GM12878 (cell line): ENCODE data around the gene HLA-B. TPM values are rescaled to one million over a fixed set of nuclear protein-coding genes. Genes with fewer than 3 reads are reported as not detected.

Source experiments
- ATAC-seq: fragments of 200-7000 bp; cut with Tn5 transposase; 3 replicates; pipeline ENCODE4 v1.9.1; 2020; ENCODE audit warnings: mild to moderate bottlenecking, moderate library complexity
- BruUV-seq: library from RNA; stranded (reverse); fragments of 400-500 nt; replicated peaks from 2 replicates; lab custom pipeline; 2021; lab: Mats Ljungman, UMichigan
- CTCF ChIA-PET: fragments of 300-600 bp; sonication (Branson Sonifier 250); formaldehyde crosslinking; extraction: SDS; loops from one replicate; lab custom pipeline; 2021; ENCODE audit warnings: inconsistent platforms; lab: Yijun Ruan, JAX
- POLR2A ChIA-PET: fragments of 350-600 bp; formaldehyde crosslinking; extraction: SDS; loops from one replicate; lab custom pipeline; 2021; ENCODE audit warnings: inconsistent platforms; lab: Charles Lee
- RAD21 ChIA-PET: fragments of 300-600 bp; sonication (Branson Sonifier 250); formaldehyde crosslinking; loops from one replicate; lab custom pipeline; 2023; ENCODE audit warnings: antibody characterized with exemption; ENCODE audit not compliant: unreplicated experiment; lab: Charles Lee
- SMC1A ChIA-PET: fragments of 300-600 bp; sonication (Branson Sonifier 250); formaldehyde crosslinking; loops from one replicate; lab custom pipeline; 2023; ENCODE audit not compliant: unreplicated experiment, uncharacterized antibody; lab: Charles Lee
- DNase-seq: peaks from one replicate; pipeline ENCODE4 v3.0.0-alpha.2; 2011; ENCODE audit warnings: low read depth, low spot score
- FAIRE-seq: peaks from 3 replicates; lab custom pipeline; 2011; peaks lifted over from hg19 to GRCh38; lab: Jason Lieb, UNC
- H2AFZ ChIP-seq: 2 replicates; pipeline ENCODE4 v1.6.0; 2011; ENCODE audit warnings: low read depth, low read length, control low read depth; ENCODE audit not compliant: control insufficient read depth
- H3K27ac ChIP-seq: 2 replicates; pipeline ENCODE4 v1.5.1; 2011; ENCODE audit warnings: control low read depth; ENCODE audit not compliant: control insufficient read depth, insufficient read depth
- H3K27me3 ChIP-seq, 2 experiments: replicated peaks in 1 of 2; 2 replicates each; pipeline versions ENCODE4 v1.6.0 to v1.6.1; 2011; ENCODE audit warnings: low read length in 1 of 2; ENCODE audit not compliant: control insufficient read depth in 2 of 2, insufficient read depth in 2 of 2
- H3K36me3 ChIP-seq, 2 experiments: 2 replicates each; pipeline ENCODE4 v1.5.1; 2011; ENCODE audit warnings: low read length in 1 of 2; ENCODE audit not compliant: control insufficient read depth in 2 of 2, insufficient read depth in 2 of 2
- H3K4me1 ChIP-seq: 2 replicates; pipeline ENCODE4 v1.6.1; 2011; ENCODE audit warnings: mild to moderate bottlenecking, low read length, moderate library complexity, mixed read lengths; ENCODE audit not compliant: control insufficient read depth, insufficient read depth
- H3K4me2 ChIP-seq: 2 replicates; pipeline ENCODE4 v1.6.0; 2011; ENCODE audit warnings: control low read depth; ENCODE audit not compliant: control insufficient read depth, insufficient read depth
- H3K4me3 ChIP-seq: fragments of 200-600 bp; sonication (generic); 2 replicates; pipeline ENCODE4 v1.5.1; 2016
- H3K79me2 ChIP-seq: 2 replicates; pipeline ENCODE4 v1.6.0; 2011; ENCODE audit warnings: low read length; ENCODE audit not compliant: control insufficient read depth, insufficient read depth
- H3K9ac ChIP-seq: 2 replicates; pipeline ENCODE4 v1.8.0; 2011; ENCODE audit warnings: low read length, control low read depth, mixed read lengths; ENCODE audit not compliant: control insufficient read depth, insufficient read depth
- H3K9me3 ChIP-seq: replicated peaks from 3 replicates; pipeline ENCODE4 v1.5.1; 2011; ENCODE audit warnings: mild to moderate bottlenecking, low read length; ENCODE audit not compliant: control insufficient read depth, insufficient read depth
- H4K20me1 ChIP-seq: 2 replicates; pipeline ENCODE4 v1.6.0; 2011; ENCODE audit not compliant: control insufficient read depth, insufficient read depth
- ATF7 ChIP-seq: fragments of 450-650 bp; IDR thresholded peaks from 2 replicates; pipeline ENCODE4 v1.6.1; 2016; ENCODE audit warnings: low read depth, mild to moderate bottlenecking
- BACH1 ChIP-seq: fragments of 450-650 bp; IDR thresholded peaks from 2 replicates; pipeline ENCODE4 v1.6.1; 2017; ENCODE audit warnings: mild to moderate bottlenecking, borderline replicate concordance
- CEBPB ChIP-seq, 2 experiments: fragments of 150-350 bp in 1 of 2; IDR thresholded peaks; 2 replicates each; pipeline ENCODE4 v1.6.1; 2012 to 2014; ENCODE audit warnings: low read depth in 2 of 2, low read length in 2 of 2, borderline replicate concordance in 1 of 2, inconsistent platforms in 1 of 2
- CTCF ChIP-seq, 3 experiments: IDR thresholded peaks in 2 of 3; conservative IDR thresholded peaks in 1 of 3; 2 replicates each; pipeline ENCODE4 v1.5.1; 2011; ENCODE audit warnings: low read depth in 3 of 3, low read length in 3 of 3, mild to moderate bottlenecking in 3 of 3, control low read depth in 2 of 3, moderate library complexity in 2 of 3, inconsistent platforms in 1 of 3, mixed read lengths in 1 of 3; ENCODE audit not compliant: control insufficient read depth in 2 of 3, insufficient read depth in 1 of 3; ENCODE audit errors: extremely low read depth in 1 of 3
- EED ChIP-seq: sonication (generic); IDR thresholded peaks from 2 replicates; pipeline ENCODE4 v1.6.1; 2016; ENCODE audit warnings: antibody characterized with exemption, low read depth
- ETV6 ChIP-seq, 2 experiments: fragments of 450-650 bp in 1 of 2; IDR thresholded peaks in 1 of 2; conservative IDR thresholded peaks in 1 of 2; 2 replicates each; pipeline ENCODE4 v1.6.1; 2014; ENCODE audit warnings: antibody characterized with exemption in 1 of 2, borderline replicate concordance in 1 of 2, low read depth in 1 of 2, mild to moderate bottlenecking in 1 of 2, moderate library complexity in 1 of 2
- EZH2 ChIP-seq: IDR thresholded peaks from 2 replicates; pipeline ENCODE4 v1.6.1; 2012; ENCODE audit warnings: low read depth, mild to moderate bottlenecking, control low read depth, inconsistent platforms, low read length, borderline replicate concordance; ENCODE audit not compliant: control insufficient read depth
- FOXK2 ChIP-seq: fragments of 450-650 bp; IDR thresholded peaks from 2 replicates; pipeline ENCODE4 v1.6.1; 2017; ENCODE audit warnings: mild to moderate bottlenecking, moderate library complexity
- HDAC6 ChIP-seq: fragments of 200-600 bp; sonication (generic); IDR thresholded peaks from one replicate; pipeline ENCODE4 v1.8.0; 2017; ENCODE audit warnings: antibody characterized with exemption; ENCODE audit not compliant: unreplicated experiment
- IKZF1 ChIP-seq: fragments of 450-650 bp; conservative IDR thresholded peaks from 2 replicates; pipeline ENCODE4 v1.6.1; 2017; ENCODE audit warnings: antibody characterized with exemption, mild to moderate bottlenecking
- KLF5 ChIP-seq: fragments of 450-650 bp; IDR thresholded peaks from 2 replicates; pipeline ENCODE4 v1.6.1; 2014; ENCODE audit warnings: mild to moderate bottlenecking; ENCODE audit not compliant: partially characterized antibody
- MEF2B ChIP-seq: fragments of 450-650 bp; IDR thresholded peaks from 2 replicates; pipeline ENCODE4 v1.6.1; 2018; ENCODE audit warnings: mild to moderate bottlenecking, moderate library complexity; ENCODE audit not compliant: partially characterized antibody, poor library complexity, severe bottlenecking
- NBN ChIP-seq: fragments of 450-650 bp; IDR thresholded peaks from 2 replicates; pipeline ENCODE4 v1.6.1; 2016
- NFYA ChIP-seq: IDR thresholded peaks from 2 replicates; pipeline ENCODE4 v1.6.1; 2011; ENCODE audit warnings: low read depth, mild to moderate bottlenecking, low read length, improper control_type of control experiment, borderline replicate concordance
- POU2F2 ChIP-seq: IDR thresholded peaks from 3 replicates; pipeline ENCODE4 v1.6.1; 2011; ENCODE audit warnings: low read depth, mild to moderate bottlenecking, low read length, borderline replicate concordance
- SMAD5 ChIP-seq: IDR thresholded peaks from 2 replicates; pipeline ENCODE4 v1.6.1; 2016; ENCODE audit warnings: antibody characterized with exemption, low read depth
- SMC3 ChIP-seq: IDR thresholded peaks from 2 replicates; pipeline ENCODE4 v1.6.1; 2011; ENCODE audit warnings: low read length, improper control_type of control experiment, borderline replicate concordance
- ZNF207 ChIP-seq: fragments of 450-650 bp; IDR thresholded peaks from 2 replicates; pipeline ENCODE4 v1.6.1; 2014; ENCODE audit warnings: antibody characterized with exemption, mild to moderate bottlenecking, borderline replicate concordance
- ZNF24 ChIP-seq: fragments of 450-650 bp; IDR thresholded peaks from 2 replicates; pipeline ENCODE4 v1.6.1; 2017; ENCODE audit warnings: antibody characterized with exemption, mild to moderate bottlenecking
- ZNF384 ChIP-seq: IDR thresholded peaks from 2 replicates; pipeline ENCODE4 v1.6.1; 2012; ENCODE audit warnings: low read depth, mild to moderate bottlenecking, low read length, improper control_type of control experiment, borderline replicate concordance
- ZNF622 ChIP-seq: fragments of 450-650 bp; IDR thresholded peaks from 2 replicates; pipeline ENCODE4 v1.6.1; 2017; ENCODE audit warnings: mild to moderate bottlenecking, inconsistent platforms
- WGBS: methylation state at CpG from one replicate; pipeline ENCODE4 v1.1.6; 2016; ENCODE audit warnings: low lambda C conversion rate; ENCODE audit not compliant: insufficient replicate concordance, insufficient coverage; ENCODE audit errors: missing lambda C conversion rate; 5-methylcytosine and 5-hydroxymethylcytosine counted together
- in situ Hi-C: fragments of 300-500 bp; cut with MboI; formaldehyde crosslinking; loops from 9 replicates; pipeline ENCODE4 v1.14.3; 2018; ENCODE audit warnings: mixed read lengths
- intact Hi-C: fragments of 100-400 bp; cut with micrococcal nuclease; formaldehyde crosslinking; loops from one replicate; pipeline ENCODE4 v1.14.2; 2022; ENCODE audit not compliant: unreplicated experiment
- polyA plus RNA-seq, 11 experiments: library from polyadenylated mRNA; depleted of rRNA in 4 of 11; unstranded in 6 of 11; stranded (reverse) in 5 of 11; fragments of >200 nt; fragmentation: Nextera tagmentation in 4 of 11; fragmentation: Illumina TruSeq in 1 of 11; extraction: Ambion mirVana in 4 of 11; extraction: Trizol in 1 of 11; gene quantifications; 1 replicate in 1 of 11; 2 replicates in 10 of 11; pipeline versions ENCODE4 v1.2.1 to v1.2.3, GENCODE V29; 2011 to 2016; ENCODE audit warnings: inconsistent platforms in 2 of 11, missing spikeins in 2 of 11, low read depth in 1 of 11
- total RNA-seq, 4 experiments: library from RNA; depleted of rRNA in 3 of 4; stranded (reverse); fragments of >200 nt in 3 of 4; fragmentation: Illumina TruSeq in 1 of 4; extraction: Trizol in 1 of 4; gene quantifications; 2 replicates each; pipeline versions ENCODE4 v1.2.1 to v1.2.3, GENCODE V29; 2013 to 2021
- TF ChIP-seq, protein P1 (sequence below): fragments of 150-350 bp; IDR thresholded peaks from 2 replicates; pipeline ENCODE4 v1.6.1; 2014; ENCODE audit warnings: mild to moderate bottlenecking, low read depth, low read length

HLA-B gene
- total and polyA plus RNA-seq, 10 of the 15 experiments (the other 5 are each of a cell fraction or from before 2014, with no cell fraction given), result 820 to 5,128 (median 3,370) TPM

GRCh38 chr6:31396422-31397152 is 39.6 kb upstream of the HLA-B start:
- Histone ChIP-seq H3K9me3 (no peaks in the 10 kb centered on the region), H3K4me3 (no peak overlapping the region), H3K27me3 (no peaks in the 10 kb centered on the region), H2AFZ (no peak overlapping the region), H3K36me3 (no peaks in the 10 kb centered on the region), H3K27ac (no peak overlapping the region), H3K4me2 (no peak overlapping the region), H3K4me1 (no peaks in the 10 kb centered on the region; the same call in none of the 2 replicates), H3K9ac (no peak overlapping the region), H4K20me1 (no peaks in the 10 kb centered on the region), H3K79me2 (peaks cover 13% of the 10 kb centered on the region)
- no TSS peak for BruUV-seq
- CTCF ChIA-PET, result interaction anchor here (0.9 to 7.6 kb wide), 7 partner anchors 16 to 201 kb away, joined by 3 to 145 read pairs (median 4); no protein-coding TSS in a partner anchor
- intact Hi-C loops (loop anchor here (10.0 kb wide), 1 partner anchor 198 kb away; the partner anchor contains the start of gene NCR3), in situ Hi-C loops (no loop called here)
- POLR2A ChIA-PET, result no interaction called here
- WGBS, result 42% methylated on average over 11 of the region's 11 CpGs
- DNase-seq, result no peak
- SMC1A ChIA-PET, result interaction anchor here (0.7 to 6.3 kb wide), 4 partner anchors 21 to 145 kb away, joined by 3 to 71 read pairs (median 3); no protein-coding TSS in a partner anchor
- RAD21 ChIA-PET, result interaction anchor here (1.2 kb wide), 1 partner anchor 43 kb away, joined by 6 read pairs; no protein-coding TSS in a partner anchor
- FAIRE-seq, result peak; percentile 99
- ATAC-seq, result peak; percentile 70
- TF ChIP-seq KLF5 (no peak), ZNF24 (no peak), POU2F2 (0 out of 3 replicates have a peak, but pooled peaks have one; percentile 12), EED (no peak), HDAC6 (no peak), SMAD5 (no peak), CEBPB (IDR thresholded peaks at IDR 0.05; ENCODE audit: borderline replicate concordance in 1 of 2, low read depth in 2 of 2, low read length in 2 of 2) (no peak), IKZF1 (no peak), ETV6 (conservative IDR thresholded peaks at IDR 0.05 in 1 of 2, IDR thresholded peaks at IDR 0.05 in 1 of 2; ENCODE audit: borderline replicate concordance in 1 of 2, low read depth in 1 of 2) (no peak), FOXK2 (no peak), ZNF622 (no peak), ZNF207 (no peak), MEF2B (no peak), NBN (no peak), BACH1 (no peak), ATF7 (no peak), ZNF384 (no peak), EZH2 (no peak), NFYA (no peak), SMC3 (peak; percentile 74), CTCF (IDR thresholded peaks at IDR 0.05 in 2 of 3, conservative IDR thresholded peaks at IDR 0.05 in 1 of 3; ENCODE audit: control insufficient read depth in 2 of 3, extremely low read depth in 1 of 3, insufficient read depth in 1 of 3, low read depth in 3 of 3, low read length in 3 of 3) (peak; percentile 74 to 89 (median 86))
- TF ChIP-seq, protein P1, sequence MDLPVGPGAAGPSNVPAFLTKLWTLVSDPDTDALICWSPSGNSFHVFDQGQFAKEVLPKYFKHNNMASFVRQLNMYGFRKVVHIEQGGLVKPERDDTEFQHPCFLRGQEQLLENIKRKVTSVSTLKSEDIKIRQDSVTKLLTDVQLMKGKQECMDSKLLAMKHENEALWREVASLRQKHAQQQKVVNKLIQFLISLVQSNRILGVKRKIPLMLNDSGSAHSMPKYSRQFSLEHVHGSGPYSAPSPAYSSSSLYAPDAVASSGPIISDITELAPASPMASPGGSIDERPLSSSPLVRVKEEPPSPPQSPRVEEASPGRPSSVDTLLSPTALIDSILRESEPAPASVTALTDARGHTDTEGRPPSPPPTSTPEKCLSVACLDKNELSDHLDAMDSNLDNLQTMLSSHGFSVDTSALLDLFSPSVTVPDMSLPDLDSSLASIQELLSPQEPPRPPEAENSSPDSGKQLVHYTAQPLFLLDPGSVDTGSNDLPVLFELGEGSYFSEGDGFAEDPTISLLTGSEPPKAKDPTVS, result no peak
